WTC11 (cell line): Measurements from ENCODE around the gene MLXIPL.

ENCODE experiments used
- CTCF ChIP-seq: fragments of 200-600 bp; IDR thresholded peaks from 2 replicates; pipeline ENCODE4 v1.8.0; 2022; ENCODE audit warnings: antibody characterized with exemption
- USF1 ChIP-seq: sonication (generic); formaldehyde crosslinking; IDR thresholded peaks from 2 replicates; pipeline ENCODE4 v1.8.0; 2022; ENCODE audit warnings: mild to moderate bottlenecking, missing genetic modification reagents
- TF ChIP-seq, protein P1 (sequence below): sonication (generic); formaldehyde crosslinking; IDR thresholded peaks from 2 replicates; pipeline ENCODE4 v1.8.1; 2022; ENCODE audit warnings: low read depth, missing genetic modification reagents, borderline replicate concordance

GRCh38 chr7:73572767-73573186, 51.5 kb downstream of the MLXIPL start:
- TF ChIP-seq CTCF (no peak), USF1 (no peak)
- TF ChIP-seq, protein P1, sequence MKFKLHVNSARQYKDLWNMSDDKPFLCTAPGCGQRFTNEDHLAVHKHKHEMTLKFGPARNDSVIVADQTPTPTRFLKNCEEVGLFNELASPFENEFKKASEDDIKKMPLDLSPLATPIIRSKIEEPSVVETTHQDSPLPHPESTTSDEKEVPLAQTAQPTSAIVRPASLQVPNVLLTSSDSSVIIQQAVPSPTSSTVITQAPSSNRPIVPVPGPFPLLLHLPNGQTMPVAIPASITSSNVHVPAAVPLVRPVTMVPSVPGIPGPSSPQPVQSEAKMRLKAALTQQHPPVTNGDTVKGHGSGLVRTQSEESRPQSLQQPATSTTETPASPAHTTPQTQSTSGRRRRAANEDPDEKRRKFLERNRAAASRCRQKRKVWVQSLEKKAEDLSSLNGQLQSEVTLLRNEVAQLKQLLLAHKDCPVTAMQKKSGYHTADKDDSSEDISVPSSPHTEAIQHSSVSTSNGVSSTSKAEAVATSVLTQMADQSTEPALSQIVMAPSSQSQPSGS (CRISPR knock-in tag) = no peak
